T47D (cell line): Measurements from ENCODE around the gene SSTR3.
A peak's percentile ranks its signal among the peaks of the same experiment; 100 is the strongest.
"Not testable (repeated sequence)": the region's sequence is repeated elsewhere in the genome, so short reads cannot be mapped to it uniquely, and the experiment has no call there.

Source experiments
- DNase-seq, 2 experiments: peaks; one replicate each; pipeline versions ENCODE4 v3.0.0 to v3.0.0-alpha.2; 2011 to 2012; ENCODE audit warnings: low read depth in 1 of 2, low spot score in 1 of 2
- JUND ChIP-seq: IDR thresholded peaks from 2 replicates; pipeline ENCODE4 v1.6.1; 2012; ENCODE audit warnings: low read depth
- in situ Hi-C: cut with HindIII; loops from 2 replicates; pipeline ENCODE4 v1.10.0; 2016; ENCODE audit warnings: low sequenced_read_pairs, low pct_unique_long_range_greater_than_20kb

The SSTR3 gene

DNA sequence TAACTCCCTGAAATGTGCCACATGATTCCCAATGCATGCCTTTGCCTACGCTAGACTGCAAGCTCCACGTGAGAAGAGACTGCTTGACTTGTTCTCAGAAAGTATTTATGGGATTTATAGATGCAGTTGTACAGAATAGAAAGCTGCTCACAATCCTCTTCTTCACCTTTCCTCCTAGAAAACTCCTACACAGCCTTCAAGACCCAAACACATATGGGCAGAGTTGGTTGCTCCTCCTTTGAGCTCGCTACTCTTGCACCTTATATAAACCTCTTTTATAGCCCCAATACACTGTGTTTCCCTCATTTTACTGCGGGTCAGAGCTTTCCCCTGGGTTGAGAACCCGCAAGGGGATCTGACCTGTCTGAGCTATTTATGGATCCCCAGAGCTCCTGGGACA lies 40.6 kb downstream of the SSTR3 start:
- TF ChIP-seq JUND: no peak
- no peak for DNase-seq
- in situ Hi-C loops: no loop called here

GRCh38 chr22:37170689-37171405 lies 41.4 kb downstream of the SSTR3 start:
- in situ Hi-C loops, DNase-seq: not testable (repeated sequence)

GRCh38 chr22:37169947-37170688 lies 42.2 kb downstream of the SSTR3 start:
- no peak for TF ChIP-seq JUND
- in situ Hi-C loops: no loop called here
- DNase-seq: no peak

DNA sequence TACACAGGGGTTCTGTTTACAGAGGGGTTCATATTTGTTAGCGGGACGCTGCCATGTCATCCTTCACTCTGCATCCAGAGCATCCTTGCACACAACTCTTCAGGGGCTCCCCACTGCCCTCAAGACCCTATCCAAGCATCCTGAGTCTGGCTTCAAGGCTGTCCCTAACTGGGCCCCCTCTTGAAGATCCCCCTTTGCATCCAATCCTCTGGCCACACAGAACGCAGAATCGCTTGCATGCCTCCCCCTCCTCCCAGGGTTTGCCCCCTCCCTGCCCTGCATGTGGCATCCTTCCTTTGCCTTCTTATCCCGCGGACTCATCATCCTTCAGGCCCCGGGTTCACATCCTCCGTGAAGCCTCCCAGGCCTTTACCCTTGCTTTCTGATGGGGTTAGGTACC lies 42.9 kb downstream of the SSTR3 start:
- no peak for DNase-seq
- no peak for TF ChIP-seq JUND
- in situ Hi-C loops: no loop called here

GRCh38 chr22:37167981-37168647 lies 44.2 kb downstream of the SSTR3 start:
- no peak for TF ChIP-seq JUND
- no peak for DNase-seq
- in situ Hi-C loops: no loop called here

DNA sequence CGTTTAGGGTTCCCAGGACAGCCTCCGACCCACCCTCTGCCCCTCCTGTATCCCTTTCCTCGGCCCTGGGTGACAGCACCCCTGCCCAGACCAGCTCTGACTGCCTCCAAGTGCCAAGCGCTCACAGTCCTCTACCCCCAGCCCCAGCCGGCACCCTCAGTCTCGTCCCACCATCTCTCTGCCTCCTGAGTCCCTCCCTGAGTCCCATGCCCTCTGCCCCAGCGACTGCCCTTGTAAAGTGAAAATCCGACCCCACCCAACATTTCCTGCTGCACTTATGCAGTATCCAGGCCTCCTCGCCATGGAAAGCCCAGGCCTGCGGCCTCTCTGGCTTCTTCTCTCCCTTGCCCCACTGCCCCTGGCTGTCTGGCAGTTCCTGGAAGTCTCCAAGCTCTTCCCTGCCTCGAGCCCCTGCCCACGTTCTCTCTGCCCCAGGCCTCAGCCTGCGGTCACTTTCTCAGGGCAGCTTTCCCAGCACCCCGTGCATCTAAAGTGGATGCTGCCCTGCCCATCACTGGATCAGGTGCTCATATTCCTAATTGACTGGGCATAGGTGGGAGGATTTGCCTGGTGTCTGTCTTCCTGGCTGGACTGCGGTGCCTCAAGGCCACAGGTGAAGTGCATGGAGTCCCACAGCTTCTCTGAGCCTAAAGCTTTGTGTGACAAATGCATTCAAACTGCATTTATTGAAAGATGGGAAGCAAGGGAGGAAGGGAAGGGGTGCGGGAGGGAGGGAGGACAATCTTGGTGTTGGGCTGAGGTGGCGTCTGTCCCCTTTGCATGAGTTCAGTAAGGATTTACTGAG lies 44.9 kb downstream of the SSTR3 start:
- no peak for TF ChIP-seq JUND
- DNase-seq: no peak
- in situ Hi-C loops: no loop called here

GRCh38 chr22:37166675-37167066 lies 45.6 kb downstream of the SSTR3 start:
- peak; percentile 75 to 81 for DNase-seq
- TF ChIP-seq JUND: no peak
- in situ Hi-C loops: no loop called here

GRCh38 chr22:37165940-37166674 lies 46.2 kb downstream of the SSTR3 start:
- in situ Hi-C loops: no loop called here
- TF ChIP-seq JUND: no peak
- no peak for DNase-seq

GRCh38 chr22:37165066-37165465 lies 47.2 kb downstream of the SSTR3 start:
- in situ Hi-C loops: no loop called here
- no peak for DNase-seq
- no peak for TF ChIP-seq JUND

GRCh38 chr22:37164505-37164887 lies 47.8 kb downstream of the SSTR3 start:
- in situ Hi-C loops: no loop called here
- TF ChIP-seq JUND: no peak
- no peak for DNase-seq

DNA sequence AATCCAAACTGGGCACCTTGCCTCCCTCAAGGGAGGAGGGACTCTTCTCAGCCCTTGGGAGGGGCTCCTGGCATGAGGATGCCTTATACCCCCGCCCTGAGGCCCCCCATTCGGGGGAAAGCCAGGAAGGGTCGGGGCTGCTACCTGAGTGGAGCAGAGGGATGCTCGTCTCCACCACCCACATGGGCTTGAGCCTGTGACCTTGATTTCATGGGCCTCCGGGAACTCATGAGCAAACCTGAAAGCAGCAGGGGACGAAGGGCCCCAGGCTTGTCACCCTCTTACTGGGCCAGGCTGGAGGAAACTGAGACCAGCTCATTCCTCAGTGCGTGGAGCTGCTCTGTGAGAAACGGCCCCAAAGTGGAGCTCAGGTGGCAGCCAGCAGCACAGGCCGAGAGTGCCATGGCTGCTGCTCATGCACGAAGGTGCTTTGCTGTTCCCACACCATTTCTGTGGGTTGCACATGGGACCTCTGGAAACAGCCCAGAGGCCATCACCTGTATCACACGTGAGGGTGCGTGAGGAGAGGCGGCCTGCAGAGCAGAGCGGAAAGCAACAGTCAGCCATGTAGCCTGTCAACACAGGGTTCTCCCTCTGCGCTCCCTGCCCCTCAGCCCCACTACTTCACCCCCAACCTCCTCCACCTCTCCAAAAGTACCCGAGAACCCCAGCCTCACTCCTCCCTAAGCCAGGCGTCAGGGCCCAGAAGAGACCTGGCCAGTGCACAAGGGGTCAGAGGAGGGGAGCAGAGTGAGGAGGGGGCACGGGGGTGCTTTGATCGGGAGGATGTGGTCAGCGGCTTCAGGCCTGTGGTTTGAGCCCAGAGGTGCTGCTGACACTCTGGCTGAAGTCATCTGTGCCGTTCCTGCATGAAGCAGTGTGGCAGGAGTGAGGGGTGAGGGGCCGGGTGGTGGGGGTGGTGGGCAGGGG lies 48.4 kb downstream of the SSTR3 start:
- in situ Hi-C loops: no loop called here
- no peak for DNase-seq
- no peak for TF ChIP-seq JUND
